Endothelial cell of umbilical vein (primary cell): ENCODE measurements around the gene ATG13.

Source experiments
- EZH2 ChIP-seq: IDR thresholded peaks from 2 replicates; pipeline ENCODE4 v1.6.1; 2012; ENCODE audit warnings: borderline replicate concordance, low read depth, mild to moderate bottlenecking, moderate library complexity, low read length, inconsistent platforms; ENCODE audit not compliant: severe bottlenecking
- FOS ChIP-seq: IDR thresholded peaks from 2 replicates; pipeline ENCODE4 v1.6.1; 2011; ENCODE audit warnings: mild to moderate bottlenecking, low read length, moderate library complexity, borderline replicate concordance; ENCODE audit not compliant: insufficient read depth
- GATA2 ChIP-seq: IDR thresholded peaks from 2 replicates; pipeline ENCODE4 v1.7.0; 2011; ENCODE audit warnings: low read depth, mild to moderate bottlenecking, moderate library complexity, mixed read lengths, low read length; ENCODE audit not compliant: insufficient read length, insufficient read depth
- JUN ChIP-seq: IDR thresholded peaks from 2 replicates; pipeline ENCODE4 v1.6.1; 2011; ENCODE audit warnings: borderline replicate concordance, low read depth; ENCODE audit not compliant: insufficient read length, insufficient read depth
- MYC ChIP-seq: IDR thresholded peaks from one replicate; pipeline ENCODE4 v1.6.1; 2011; ENCODE audit warnings: mild to moderate bottlenecking, low read depth, low read length
- POLR2A ChIP-seq: IDR thresholded peaks from 2 replicates; pipeline ENCODE4 v1.6.1; 2012; ENCODE audit warnings: low read depth, mild to moderate bottlenecking, control low read depth, low read length
- POLR2AphosphoS5 ChIP-seq: IDR thresholded peaks from 2 replicates; pipeline ENCODE4 v1.6.1; 2012; ENCODE audit warnings: low read depth, mild to moderate bottlenecking, control low read depth, low read length, moderate library complexity; ENCODE audit not compliant: insufficient read depth
- TF ChIP-seq, protein P1 (sequence below): IDR thresholded peaks from 2 replicates; pipeline ENCODE4 v1.6.1; 2011; ENCODE audit not compliant: insufficient read depth, insufficient read length
- TF ChIP-seq, protein P2 (sequence below), 2 donors: IDR thresholded peaks; 1 replicate in 1 of 2; 2 replicates in 1 of 2; pipeline ENCODE4 v1.5.1; 2011; ENCODE audit warnings: low read length in 2 of 2, mild to moderate bottlenecking in 2 of 2, moderate library complexity in 2 of 2, control low read depth in 1 of 2, inconsistent platforms in 1 of 2, low read depth in 1 of 2; ENCODE audit not compliant: insufficient read depth in 1 of 2; ENCODE audit errors: extremely low read depth in 1 of 2

DNA sequence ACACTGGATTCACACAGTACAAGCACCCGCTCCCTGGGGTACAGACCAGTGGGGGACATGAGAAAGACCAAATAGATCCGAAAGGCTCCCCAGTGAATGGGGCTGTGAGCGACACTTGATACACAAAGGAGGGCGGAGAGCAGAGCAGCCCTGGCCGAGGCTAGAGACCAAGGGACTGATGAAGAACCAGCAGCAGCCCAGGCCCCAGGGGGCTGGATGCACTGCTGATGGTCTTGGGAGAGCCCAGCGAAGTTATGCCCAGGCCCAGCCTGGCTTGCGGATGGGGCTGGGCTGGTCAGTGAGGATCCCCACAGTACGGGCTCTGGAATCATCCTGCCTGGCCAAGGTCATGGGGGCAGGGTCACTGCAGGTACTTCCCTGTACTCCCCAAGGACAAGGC lies 59.8 kb downstream of the ATG13 start:
- TF ChIP-seq, protein P1, sequence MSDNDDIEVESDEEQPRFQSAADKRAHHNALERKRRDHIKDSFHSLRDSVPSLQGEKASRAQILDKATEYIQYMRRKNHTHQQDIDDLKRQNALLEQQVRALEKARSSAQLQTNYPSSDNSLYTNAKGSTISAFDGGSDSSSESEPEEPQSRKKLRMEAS, result no peak
- TF ChIP-seq, protein P2, sequence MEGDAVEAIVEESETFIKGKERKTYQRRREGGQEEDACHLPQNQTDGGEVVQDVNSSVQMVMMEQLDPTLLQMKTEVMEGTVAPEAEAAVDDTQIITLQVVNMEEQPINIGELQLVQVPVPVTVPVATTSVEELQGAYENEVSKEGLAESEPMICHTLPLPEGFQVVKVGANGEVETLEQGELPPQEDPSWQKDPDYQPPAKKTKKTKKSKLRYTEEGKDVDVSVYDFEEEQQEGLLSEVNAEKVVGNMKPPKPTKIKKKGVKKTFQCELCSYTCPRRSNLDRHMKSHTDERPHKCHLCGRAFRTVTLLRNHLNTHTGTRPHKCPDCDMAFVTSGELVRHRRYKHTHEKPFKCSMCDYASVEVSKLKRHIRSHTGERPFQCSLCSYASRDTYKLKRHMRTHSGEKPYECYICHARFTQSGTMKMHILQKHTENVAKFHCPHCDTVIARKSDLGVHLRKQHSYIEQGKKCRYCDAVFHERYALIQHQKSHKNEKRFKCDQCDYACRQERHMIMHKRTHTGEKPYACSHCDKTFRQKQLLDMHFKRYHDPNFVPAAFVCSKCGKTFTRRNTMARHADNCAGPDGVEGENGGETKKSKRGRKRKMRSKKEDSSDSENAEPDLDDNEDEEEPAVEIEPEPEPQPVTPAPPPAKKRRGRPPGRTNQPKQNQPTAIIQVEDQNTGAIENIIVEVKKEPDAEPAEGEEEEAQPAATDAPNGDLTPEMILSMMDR (IDR thresholded peaks at IDR 0.05; ENCODE audit: extremely low read depth in 1 of 2, insufficient read depth in 1 of 2, low read depth in 1 of 2, low read length in 2 of 2), result no peak
- no peak for TF ChIP-seq EZH2
- no peak for TF ChIP-seq POLR2AphosphoS5
- no peak for TF ChIP-seq POLR2A
- no peak for TF ChIP-seq MYC
- no peak for TF ChIP-seq FOS
- no peak for TF ChIP-seq GATA2
- no peak for TF ChIP-seq JUN
